Fibroblast of skin of right biceps (primary cell): ENCODE data around the gene ZNF81.
"Not testable (repeated sequence)": the region's sequence is repeated elsewhere in the genome, so short reads cannot be mapped to it uniquely, and the experiment has no call there.

Experiments used
- DNase-seq: peaks from one replicate; pipeline ENCODE4 v3.0.0-alpha.2; 2013

Gene ZNF81

GRCh38 chrX:47836164-47837072 is at the start of gene ZNF81:
ZNF81 (plus strand) TSS chrX:47836902; CDS start chrX:47846268, 9,366 bp downstream.
- DNase-seq: peak; percentile 96

GRCh38 chrX:47796433-47796906 is 40.2 kb upstream of the ZNF81 start:
- DNase-seq: peak; percentile 43

GRCh38 chrX:47797084-47797483 is 39.6 kb upstream of the ZNF81 start:
- DNase-seq: no peak

- DNase-seq: no peak
Measured at GRCh38 chrX:47798861-47799260, 37.8 kb upstream of the ZNF81 start.

- no peak for DNase-seq
Measured at GRCh38 chrX:47802589-47802988, 34.1 kb upstream of the ZNF81 start.

GRCh38 chrX:47803103-47803502 is 33.6 kb upstream of the ZNF81 start:
- not testable (repeated sequence) for DNase-seq

GRCh38 chrX:47804315-47804714 is 32.4 kb upstream of the ZNF81 start:
- DNase-seq: no peak

- DNase-seq: not testable (repeated sequence)
Measured at GRCh38 chrX:47805844-47806243, 30.9 kb upstream of the ZNF81 start.

GRCh38 chrX:47806415-47807271 is 30.1 kb upstream of the ZNF81 start:
- not testable (repeated sequence) for DNase-seq

- DNase-seq: not testable (repeated sequence)
Measured at GRCh38 chrX:47807272-47807538, 29.5 kb upstream of the ZNF81 start.

GRCh38 chrX:47807548-47807947 is 29.2 kb upstream of the ZNF81 start:
- no peak for DNase-seq

GRCh38 chrX:47808904-47809788 is 27.6 kb upstream of the ZNF81 start:
- DNase-seq: no peak

- no peak for DNase-seq
Measured at GRCh38 chrX:47814851-47815250, 21.9 kb upstream of the ZNF81 start.

- DNase-seq: no peak
Measured at GRCh38 chrX:47815901-47816845, 20.5 kb upstream of the ZNF81 start.

- no peak for DNase-seq
Measured at GRCh38 chrX:47817421-47817820, 19.3 kb upstream of the ZNF81 start.

- no peak for DNase-seq
Measured at GRCh38 chrX:47817897-47818296, 18.8 kb upstream of the ZNF81 start.

GRCh38 chrX:47828984-47829383 is 7.7 kb upstream of the ZNF81 start:
- DNase-seq: no peak

GRCh38 chrX:47831788-47832187 is 4.9 kb upstream of the ZNF81 start:
- peak; percentile 35 for DNase-seq

- no peak for DNase-seq
Measured at GRCh38 chrX:47838361-47838760, 1.7 kb downstream of the ZNF81 start.

- no peak for DNase-seq
Measured at GRCh38 chrX:47840111-47840510, 3.4 kb downstream of the ZNF81 start.

GRCh38 chrX:47843363-47843762 is 6.7 kb downstream of the ZNF81 start:
- no peak for DNase-seq

GRCh38 chrX:47844117-47844516 is 7.4 kb downstream of the ZNF81 start:
- no peak for DNase-seq
